Central memory CD4-positive, alpha-beta T cell (primary cell): ENCODE measurements around the gene ZNF423.

ENCODE experiments used
- DNase-seq: peaks from one replicate; pipeline ENCODE4 v3.0.0; 2022

ZNF423 gene

DNA sequence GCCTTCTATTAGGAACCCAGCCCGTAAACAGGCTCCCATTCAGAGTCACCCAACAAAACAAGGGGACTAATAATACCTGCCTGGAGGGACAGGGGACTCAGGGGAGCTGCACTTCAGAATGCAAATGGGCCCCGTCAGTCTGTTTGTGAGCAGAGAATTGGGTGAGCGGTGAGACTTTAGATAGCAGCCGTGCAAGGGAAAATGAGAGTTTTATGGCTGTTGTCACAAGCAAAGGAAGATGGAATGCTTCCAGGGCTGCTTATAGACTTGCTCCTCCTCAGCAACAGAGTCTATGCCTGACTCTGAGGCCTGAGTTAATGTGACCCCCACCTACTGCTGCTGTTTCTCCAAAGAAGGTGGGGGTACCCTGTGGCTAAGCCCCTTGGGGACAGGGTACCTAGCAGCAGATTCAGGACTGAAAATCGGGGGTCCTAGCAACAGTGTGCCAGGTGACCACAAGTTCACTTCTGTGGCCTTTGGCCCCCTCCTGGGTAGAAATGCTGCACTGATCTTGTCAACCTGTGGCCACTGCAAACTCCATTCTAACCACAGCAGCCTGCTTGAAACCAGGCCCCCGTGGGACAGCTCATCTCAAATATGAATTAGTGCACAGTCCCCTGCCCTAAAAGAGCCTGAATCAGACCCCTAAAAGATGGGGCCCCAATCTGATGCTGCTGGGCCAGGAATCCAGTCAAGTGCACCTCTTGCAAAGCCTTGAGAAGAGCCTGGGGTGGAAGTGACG is 355.9 kb downstream of the ZNF423 start:
- DNase-seq: no peak

DNA sequence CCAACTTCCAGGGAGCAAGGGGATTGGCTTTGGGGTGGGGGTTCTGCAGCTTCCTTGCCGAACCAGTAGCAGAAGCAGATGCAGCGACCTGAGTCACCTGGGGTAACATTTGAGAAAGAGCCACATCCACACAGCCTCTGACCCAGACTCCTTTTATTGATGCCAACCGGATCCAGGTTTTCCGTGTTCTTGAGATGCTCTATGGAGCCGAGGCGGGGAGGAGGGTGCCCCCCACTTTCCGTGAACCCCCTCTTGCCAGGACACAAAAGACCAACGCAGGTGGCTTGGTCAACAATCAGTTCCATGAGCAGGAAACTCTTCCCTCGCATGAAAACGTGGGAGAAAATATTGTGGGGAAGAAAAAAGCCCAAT is 356.5 kb downstream of the ZNF423 start:
- no peak for DNase-seq

DNA sequence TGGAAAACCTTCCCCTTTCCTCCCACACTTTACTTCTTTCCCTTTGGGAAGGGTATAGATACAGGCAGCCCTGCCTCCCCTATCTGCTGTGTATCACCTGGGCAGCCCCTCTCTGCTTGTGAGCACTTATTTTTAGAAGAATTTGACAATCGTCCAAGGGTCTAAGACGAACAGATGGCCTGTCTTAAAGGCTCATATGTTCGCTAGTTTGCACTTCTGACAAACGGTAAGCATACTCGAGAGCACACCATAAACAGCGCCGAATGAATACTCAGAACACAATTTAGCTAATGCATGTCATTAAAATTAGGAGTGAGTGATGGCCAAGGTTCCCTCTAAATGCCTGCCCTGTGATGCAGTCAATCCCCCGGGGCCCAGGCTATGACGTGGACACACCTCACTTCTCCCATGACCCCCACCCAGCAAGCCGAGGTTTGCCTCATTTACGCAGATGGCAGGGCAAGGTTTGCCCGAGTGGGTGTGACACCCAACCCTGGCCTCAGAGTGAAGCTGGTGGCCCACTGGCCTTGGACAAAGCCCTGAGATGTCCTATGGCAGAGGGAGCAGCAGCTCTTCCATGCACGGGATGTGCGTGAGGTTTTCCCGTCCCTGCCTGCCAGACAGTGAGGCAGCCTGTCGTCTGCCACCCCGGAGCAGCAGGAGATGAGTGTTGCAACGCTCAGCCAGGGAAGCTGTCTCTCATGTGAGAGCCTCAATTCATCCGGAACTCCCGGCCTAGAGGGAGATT is 357.1 kb downstream of the ZNF423 start:
- DNase-seq: no peak

DNA sequence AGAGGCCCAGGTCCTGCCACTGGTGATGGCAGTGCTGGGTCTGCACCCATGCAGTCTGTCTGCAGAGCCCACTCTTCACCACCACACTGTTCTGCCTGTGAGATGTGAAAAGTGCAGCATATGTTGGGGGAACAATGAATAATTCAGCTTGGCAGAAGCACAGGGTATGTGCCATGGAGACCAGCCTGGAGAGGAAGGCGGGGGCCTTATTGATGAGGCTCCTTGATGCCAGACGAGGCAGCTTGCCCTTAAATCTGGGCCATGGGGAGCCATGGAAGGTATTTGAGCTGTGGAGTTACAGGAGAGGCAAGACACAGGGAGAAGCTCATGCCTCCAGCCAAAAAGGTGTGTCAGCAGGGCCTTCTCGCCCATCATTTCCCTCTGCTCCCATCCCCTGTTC is 357.6 kb downstream of the ZNF423 start:
- no peak for DNase-seq

DNA sequence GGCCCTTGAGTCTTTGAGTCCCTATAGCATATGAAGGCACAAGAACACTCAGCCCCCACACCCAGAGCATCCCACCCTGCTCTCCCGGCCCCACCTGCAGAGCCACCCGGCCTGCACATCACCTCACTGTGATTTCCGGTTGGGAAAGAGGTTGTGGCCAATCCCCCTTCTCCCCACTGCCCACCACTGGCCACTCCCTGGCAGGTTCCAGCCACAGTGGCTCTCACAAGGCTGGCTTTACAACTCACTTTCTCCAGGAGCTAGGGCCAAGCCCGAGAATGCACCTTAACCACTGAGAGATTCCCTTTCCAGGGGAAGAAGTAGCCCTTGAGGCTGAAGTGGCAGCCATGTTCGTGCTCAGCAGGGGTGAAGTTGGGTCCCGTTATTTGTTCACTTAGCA is 358.4 kb downstream of the ZNF423 start:
- no peak for DNase-seq

DNA sequence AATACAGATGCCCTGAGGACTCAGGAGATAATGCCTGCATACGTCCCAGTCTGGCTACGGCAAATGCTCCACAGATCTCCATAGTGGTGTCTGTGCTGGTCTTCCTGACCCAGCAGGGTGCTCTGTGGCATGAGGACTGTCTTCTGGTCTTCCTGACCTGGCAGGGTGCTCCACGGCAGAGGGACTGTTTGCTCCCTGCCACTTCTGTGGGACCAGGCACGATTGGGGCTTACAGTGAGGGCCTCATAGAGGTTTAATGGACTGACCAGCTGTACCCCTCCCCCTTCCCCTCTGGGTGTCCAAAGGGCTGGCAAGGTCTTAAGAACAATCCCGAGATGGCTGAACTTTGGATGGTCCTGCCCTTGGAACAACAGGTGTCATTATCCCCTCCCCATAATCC is 359.3 kb downstream of the ZNF423 start:
- no peak for DNase-seq

DNA sequence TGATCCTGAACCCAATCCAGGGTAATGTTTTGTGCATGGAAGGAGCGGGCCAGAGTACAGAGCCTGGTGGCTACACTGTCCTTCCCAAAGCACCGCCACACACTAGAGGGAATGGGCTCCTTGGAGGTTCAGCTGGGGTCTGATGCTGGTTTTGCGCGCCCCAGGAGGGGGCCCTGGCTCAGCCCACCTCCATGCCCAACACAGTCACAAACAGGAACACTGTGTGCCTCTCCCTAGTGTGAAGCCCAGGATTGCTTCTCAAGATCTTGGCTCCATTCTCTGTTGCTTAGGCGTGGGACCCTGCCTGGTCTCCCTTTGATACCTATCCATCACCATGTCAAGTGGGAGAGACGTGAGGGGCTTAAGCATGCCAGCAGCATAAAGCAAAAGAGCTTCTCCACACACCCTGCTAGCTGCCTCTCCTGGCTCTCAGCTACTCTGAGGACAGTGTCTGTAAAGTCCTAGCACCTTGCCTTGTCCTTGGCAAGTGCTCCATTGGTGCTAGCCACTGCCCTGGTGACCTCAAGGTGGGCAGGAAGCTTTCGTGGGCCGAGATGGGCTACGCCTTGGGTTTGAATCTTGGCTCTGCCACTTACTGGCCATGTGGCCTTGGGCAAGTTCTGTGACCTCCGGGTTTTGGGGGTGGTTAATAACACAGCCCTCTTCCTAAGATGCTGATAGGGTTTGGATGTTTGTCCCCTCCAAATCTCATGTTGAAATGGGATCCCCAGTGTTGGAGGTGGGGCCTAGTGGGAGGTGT is 360.1 kb downstream of the ZNF423 start:
- DNase-seq: no peak

DNA sequence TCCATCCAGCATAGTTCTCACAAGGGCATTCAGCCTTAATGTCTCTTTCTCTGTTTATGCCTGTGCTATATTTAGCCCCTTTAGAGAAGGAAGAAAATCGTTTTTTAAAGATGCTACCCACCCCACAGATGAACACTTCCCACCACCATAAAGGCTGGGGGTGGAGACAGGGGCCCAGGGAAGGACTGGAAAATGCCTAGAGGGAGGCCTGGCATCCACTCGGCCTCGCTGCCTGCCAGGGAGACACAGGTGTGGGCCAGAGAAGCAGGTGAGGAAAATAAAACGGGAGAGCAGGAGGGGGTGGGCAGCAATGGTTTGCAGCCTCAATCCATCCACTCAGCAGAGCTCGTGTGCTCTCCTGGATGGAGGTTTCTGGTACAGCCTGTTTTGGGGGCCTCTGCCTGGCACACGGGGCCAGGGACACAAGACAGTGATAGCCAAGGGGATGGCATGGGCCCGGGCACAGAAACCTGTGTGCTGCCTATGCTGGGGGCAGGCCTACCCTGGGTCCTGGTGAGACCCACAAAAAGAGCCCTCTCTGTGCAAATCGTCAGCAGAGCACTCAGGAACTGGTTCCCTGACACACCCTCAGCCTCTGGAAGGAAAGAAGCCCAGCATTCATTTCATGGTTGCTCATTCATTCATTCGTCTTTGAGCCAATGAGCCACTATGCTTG is 360.9 kb downstream of the ZNF423 start:
- DNase-seq: no peak

DNA sequence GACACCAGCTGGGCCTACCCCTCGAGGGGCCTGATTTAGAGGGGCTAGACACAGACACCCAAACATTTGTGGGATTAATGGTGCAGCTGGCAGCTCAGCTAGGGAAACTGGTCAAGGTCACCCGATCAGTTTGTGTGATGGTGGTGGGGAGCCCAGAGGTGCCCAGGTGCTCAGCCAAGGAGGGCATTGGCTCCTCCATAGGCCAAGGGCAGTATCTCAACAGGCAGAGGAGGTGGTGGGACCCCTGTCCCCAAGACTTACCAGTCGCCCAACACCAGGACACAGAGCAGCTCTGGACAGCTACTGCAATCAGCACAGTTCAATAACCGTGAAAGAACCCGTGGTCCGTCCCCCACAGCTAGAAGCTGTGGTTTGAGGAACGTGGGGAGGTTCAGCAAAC is 361.4 kb downstream of the ZNF423 start:
- no peak for DNase-seq

DNA sequence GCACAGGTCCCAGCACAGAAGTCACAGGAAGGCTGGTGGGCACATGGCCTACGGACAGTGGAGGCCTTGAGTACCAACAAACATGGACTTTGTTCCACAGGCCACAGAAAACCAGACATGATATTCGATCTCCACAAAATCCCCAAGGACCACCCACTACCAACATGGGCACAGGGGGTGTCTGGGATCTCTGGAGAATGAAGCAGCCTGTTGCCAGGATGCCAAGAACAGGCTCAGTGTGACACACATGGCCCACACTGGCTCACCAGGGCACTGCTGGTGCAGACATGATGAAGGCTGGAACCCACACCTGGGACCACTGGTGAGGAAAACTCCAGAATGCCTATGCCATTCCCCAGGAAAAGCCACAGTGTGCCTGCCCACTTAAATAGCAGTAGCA is 362.1 kb downstream of the ZNF423 start:
- DNase-seq: no peak

DNA sequence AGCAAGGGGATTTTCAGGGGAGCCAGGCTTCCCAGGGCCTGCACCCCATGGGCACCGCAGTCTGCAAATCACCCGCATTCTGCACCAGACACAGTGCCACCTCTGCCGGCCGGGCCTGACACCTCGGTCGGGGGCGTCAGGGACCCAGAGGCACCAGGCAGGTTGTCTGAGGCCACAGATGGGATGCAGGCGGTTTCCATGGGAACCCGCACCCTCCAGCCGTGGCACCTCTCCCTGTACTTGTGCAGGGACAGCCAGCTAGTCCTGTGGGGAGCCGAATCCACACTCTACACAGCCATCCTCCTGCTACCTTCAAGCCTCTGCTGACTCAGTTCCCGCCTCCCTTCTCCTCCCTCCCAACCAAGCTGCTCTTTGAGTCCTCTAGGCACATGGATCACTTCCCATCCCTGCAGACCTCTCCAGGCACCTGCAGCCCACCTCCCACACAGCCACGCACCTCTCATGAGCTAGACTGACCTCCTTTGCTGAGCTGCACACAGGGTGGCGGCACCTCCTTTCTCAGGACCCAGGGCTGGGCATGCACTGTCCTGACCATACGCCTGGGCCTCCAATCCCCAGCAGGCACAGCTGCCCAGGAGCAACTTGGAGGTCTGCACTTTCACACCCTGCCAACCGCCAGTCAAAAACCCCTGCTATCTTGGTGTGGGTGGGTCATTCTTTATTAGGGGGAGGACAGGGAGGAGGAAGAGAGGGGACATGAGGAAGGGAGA is 362.9 kb downstream of the ZNF423 start:
- DNase-seq: no peak

DNA sequence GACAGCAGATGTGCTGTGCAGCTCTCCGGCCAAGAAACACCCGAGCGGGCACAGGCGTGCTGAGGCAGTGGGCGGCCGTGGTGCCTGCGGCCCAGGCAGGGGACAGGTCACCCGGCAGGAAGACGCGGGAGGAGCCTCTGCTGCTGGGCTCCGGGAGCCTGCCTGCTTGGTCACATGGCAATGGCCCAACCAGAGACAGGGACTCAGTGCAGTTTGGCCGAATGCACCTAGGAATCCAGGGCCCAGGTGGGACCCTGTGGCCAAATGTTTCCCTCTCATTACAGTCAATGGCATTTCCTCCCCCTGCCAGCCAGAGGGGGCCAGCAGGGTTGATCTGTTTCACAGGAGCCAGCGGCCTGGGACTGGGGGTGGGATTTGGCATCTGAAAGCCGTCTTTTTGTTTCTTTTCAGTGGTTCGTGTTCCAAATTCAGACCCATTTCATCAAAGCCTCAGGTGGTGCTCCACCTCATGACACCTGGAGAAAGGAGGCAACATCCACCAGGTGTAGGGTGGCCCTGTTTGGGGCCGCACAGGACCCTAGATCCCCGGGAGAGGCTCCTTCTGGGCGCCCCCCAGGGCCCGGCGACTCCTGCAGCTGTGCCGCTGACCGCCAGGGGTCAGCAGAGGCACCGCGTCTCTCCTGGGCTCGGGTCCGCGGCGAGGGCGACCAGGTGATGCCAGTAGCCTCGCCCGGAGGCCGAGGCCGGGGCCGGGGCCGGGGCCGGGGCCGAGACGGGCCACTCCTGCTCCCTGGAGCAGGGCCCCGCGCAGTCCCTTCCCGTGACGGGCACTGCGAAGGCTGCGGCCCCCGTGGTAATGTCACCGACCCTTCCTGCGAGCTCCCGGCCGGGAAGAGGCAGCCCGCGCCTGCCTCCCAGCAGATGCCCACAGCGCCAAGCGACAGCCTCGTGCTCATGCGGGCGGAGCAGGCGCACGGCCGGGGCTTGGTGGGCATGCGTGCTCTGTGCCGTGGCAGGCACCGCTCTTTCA is 363.8 kb downstream of the ZNF423 start:
- DNase-seq: peak; percentile 4

DNA sequence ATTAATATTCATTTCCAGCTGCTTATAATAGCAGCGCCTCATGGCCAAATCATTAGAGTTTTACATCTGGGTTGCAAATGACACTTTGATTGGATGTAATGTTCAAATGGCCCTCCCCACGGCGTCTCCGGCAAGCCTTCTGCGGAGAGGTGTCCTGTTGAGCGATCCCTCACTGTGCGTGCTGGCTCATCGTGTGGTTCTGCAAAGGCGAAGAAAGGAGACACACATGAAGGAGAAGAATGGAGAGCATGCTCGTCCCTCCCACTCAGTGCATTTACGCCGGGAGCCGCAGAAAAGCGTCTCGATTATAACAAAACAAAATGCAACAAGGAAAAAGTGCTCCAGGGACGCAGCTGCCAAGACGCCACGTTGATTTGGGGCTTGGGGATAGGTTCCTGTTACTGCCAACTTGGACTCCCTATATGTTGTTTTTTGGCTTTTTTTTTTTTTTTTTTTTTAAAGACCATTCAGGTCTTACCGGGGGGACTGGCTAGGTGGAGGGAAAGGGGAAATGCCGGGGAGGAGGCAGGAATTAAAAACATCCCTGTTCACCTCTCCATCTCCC is 364.7 kb downstream of the ZNF423 start:
- DNase-seq: no peak

DNA sequence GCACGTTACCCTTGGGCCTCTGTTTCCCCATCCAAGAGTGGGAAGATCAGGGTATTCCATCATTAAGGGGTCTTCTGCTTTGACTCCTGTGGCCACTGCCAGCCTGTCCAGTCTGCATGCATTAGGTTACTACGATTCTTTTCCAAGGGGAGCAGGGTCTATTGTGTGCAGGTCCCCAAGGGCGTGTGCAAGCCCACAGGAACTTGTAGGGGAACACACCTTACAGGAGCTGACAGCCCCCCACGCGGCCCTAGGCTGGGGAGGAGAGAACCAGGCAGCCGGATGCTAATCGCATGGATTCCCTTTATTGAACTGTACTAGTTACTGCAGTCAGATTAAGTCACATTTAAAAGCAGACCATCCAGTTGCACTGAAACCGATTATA is 365.6 kb downstream of the ZNF423 start:
- no peak for DNase-seq

DNA sequence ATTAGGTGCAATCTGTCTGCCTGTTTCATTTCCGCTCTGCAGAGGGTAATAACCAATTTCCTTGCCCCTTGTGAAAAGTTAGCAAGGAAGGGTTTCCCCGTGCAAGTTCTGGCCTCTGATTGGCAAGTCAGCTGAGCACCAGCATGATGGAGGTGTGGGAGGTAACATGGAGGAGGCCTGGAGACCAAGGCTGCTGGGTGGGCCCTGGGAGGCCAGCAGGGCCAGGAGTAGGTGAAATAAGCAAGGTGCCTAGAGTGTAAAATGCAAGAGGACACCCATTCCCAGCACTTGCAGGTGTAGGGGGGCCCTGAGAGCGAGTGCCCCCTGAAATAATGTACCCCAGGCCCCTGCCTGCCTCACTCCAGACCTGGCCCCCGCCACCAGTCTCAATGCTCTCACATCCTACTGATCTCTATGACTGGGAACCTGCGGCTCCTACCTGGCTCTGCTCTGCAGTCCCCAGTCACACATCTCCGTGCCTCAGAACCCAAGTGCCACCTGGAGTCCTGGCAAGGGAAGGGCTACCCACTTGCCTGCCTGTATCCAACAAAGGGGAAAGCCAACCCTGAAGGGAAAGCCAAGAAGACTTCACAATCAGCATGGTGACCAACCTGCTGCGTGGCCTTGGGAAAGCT is 366.1 kb downstream of the ZNF423 start:
- no peak for DNase-seq

DNA sequence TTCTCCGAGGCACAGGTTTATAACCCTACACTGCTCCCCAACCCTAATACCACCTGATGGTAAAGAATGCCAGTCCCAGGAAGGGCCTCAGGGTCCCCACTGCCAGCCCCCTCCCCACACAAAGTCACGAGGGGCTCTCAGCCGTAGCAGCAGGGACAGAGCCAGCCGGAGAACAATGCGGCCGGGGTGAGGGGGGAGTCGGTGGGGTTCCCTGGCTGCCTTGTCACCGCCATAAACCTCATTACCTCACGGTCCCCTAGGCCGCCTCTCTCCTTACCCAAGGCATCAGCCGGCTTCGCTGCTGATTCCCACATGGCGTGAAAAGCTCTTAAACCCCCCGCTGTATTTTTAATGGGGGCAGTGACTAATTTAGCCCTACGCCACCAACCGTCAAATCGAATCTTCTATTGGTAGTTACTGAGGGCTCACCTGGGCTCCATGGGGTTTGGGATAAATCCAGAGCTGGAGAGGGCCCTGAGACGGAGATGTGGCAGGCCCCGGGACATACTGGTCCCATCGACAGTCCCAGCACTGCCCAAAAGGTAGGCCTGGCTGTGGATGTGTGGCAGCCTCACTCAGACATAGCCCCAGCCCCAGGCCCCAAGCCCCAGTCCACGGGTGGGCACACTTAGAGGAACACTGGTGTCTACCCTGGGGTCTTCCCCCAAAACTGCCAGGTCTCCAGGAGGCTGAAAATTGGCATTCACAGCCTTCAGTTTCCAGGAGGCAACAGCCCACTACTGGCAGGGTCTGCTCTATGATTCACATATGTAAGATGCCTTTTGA is 367.0 kb downstream of the ZNF423 start:
- DNase-seq: no peak

DNA sequence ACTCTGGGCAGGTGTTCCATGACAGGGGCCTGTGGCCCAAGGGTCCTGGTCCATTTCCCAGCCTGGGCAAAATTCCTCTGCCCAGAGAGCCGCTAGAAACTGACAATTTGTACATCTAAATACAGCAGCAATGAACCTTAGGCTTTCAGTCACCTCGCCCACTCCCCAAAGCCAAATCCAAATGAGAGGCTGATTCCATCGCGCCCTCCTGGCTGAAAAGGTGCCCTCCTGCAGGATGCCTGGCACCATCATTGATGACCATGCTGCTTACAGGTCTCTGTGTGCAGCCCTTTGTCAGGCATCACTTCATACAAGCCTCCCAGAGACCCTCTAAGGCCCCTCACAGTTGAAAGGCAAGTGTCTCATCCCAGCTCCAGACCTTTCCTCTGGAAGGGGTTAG is 367.6 kb downstream of the ZNF423 start:
- DNase-seq: no peak

DNA sequence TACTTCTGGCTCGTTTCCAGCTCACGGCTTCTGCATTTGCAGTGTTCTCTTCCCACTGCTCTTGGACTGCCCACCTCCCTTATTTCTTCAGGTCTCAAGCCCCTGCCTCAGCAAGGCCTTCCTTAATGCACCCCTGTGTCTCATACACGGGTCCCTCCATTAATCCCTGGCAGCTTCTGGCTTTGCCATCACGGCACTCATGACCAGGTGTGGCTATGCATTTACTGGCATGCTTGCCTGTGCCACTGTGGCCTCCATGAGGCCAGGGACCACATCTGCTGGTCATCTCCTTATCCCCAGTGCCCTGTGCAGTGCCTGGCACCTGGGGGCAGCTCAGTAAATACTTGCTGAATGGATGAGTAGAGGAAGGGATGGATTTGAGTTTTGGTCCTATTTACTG is 368.2 kb downstream of the ZNF423 start:
- DNase-seq: no peak

DNA sequence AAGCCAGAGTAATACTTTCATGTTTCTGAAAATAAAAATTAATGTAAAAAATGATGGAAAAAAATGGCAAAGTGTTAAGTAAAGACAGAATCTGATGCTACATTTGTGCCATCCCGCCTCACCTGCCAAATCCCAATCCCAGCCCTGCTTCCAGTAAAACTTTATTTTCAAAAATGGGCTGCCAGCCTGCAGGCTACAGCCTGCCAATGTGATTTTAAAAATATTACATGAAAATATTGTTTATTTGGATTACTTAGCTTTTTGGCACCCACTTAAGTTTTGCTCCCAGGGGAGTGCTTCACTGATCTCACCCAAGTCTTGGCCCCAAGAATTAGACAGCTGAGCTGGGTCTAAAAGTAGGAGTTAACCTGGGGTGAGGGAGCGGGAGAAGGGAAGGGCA is 369.5 kb downstream of the ZNF423 start:
- no peak for DNase-seq

DNA sequence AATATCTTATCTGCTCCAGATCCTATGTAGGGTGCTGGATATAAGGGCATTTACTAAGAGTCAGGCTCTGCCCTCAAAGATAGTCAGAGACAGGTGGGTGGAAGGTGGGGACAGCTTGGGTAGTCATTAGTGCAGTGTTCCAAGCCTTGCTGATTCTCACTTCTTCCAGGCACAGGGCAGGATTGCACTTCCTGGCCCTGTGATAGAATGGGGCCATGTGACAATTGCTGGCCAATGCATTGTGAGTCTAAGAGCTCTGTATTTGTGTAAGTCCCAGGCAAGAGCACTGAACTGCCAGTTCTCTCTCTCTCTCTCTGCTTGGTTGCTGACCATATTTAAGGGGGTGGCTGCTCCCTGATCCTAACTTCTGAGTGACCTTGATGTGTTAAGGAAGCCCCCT is 370.2 kb downstream of the ZNF423 start:
- DNase-seq: no peak
